Stimulated activated CD8-positive, alpha-beta memory T cell treated with anti-CD3 and anti-CD28 coated beads, Interleukin-4, amount 100 ng/mL, for 48 hours (primary cell): ENCODE data around the gene ACOT7.
"Not testable (repeated sequence)": the region's sequence is repeated elsewhere in the genome, so short reads cannot be mapped to it uniquely, and the experiment has no call there.

Experiments used
- DNase-seq: peaks from one replicate; pipeline ENCODE4 v3.0.0-alpha.2; 2020

The ACOT7 gene

DNA sequence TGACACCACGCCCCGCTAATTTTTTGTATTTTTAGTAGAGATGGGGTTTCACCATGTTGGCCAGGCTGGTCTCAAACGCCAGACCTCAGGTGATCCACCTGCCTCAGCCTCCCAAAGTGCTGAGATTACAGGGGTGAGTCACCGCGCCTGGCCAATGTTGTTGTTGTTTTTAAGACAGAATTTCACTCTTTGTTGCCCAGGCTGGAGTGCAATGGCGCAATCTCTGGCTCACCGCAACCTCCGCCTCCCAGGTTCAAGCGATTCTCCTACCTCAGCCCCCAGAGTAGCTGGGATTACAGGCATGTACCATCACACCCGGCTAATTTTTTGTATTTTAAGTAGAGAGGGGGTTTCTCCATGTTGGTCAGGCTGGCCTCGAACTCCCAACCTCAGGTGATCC, 173.9 kb downstream of the ACOT7 start:
- DNase-seq = not testable (repeated sequence)

DNA sequence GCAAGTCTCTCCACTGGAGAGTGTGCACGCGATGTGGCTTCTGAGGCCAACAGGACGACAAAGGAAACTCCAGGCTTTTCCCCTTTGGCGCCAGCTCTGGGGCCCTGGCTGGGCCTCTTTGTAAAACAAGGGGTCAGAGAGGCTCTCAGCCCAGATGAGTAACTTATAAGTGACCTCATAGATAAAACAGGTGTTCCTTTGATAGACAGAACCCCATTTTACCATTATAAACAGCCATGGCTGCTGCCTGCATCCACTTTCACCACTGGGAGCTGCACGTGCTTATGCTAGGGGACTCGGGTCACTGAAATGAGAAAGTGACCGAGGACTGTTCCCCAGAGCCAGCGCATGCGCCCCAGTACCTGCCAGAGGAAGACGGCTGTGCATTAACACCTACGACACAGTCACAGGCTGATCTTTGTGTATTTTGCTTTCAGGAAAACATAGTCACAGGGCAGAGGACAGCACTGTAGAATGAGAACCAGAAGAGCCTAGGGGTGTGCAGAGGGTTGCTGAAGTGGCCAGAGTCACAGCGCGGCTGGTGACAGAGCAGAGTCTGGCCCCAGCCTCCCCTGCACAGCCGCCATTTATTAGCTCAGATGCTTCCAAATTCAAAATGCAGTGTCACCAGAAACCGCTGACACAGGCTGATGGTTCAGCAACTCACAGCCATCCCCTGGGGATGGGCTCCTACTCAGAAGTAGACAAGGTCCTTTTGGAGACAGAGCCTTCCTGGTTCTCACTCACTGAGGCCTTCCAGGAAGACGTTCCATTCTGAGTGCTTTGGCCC, 175.0 kb downstream of the ACOT7 start:
- no peak for DNase-seq
